Body of pancreas (tissue), 4 donors: ENCODE measurements around the gene EFCAB6. TPM values are rescaled to one million over a fixed set of nuclear protein-coding genes. Genes with fewer than 3 reads are reported as not detected.

Experiments
- ATAC-seq: fragments of 150-250 bp; one replicate; pipeline ENCODE4 v1.9.1; 2016
- DNase-seq, 4 donors: peaks; one replicate each; pipeline ENCODE4 v3.0.0-alpha.2; 2019
- H3K27ac ChIP-seq, 4 donors: fragments of 200-600 bp; sonication (generic); 1 replicate in 3 of 4; 2 replicates in 1 of 4; pipeline versions ENCODE4 v1.5.1 to v1.6.1; 2016 to 2019; ENCODE audit warnings: mild to moderate bottlenecking in 1 of 4, mixed read lengths in 1 of 4, moderate library complexity in 1 of 4
- H3K27me3 ChIP-seq, 2 donors: fragments of 200-600 bp; sonication (generic); one replicate each; pipeline ENCODE4 v1.6.0; 2016; ENCODE audit warnings: mild to moderate bottlenecking in 1 of 2
- H3K36me3 ChIP-seq, 2 donors: fragments of 200-600 bp; sonication (generic); replicated peaks in 1 of 2; 2 replicates each; pipeline ENCODE4 v1.5.1; 2016; ENCODE audit warnings: low read depth in 2 of 2; ENCODE audit not compliant: insufficient read depth in 1 of 2
- H3K4me1 ChIP-seq: fragments of 200-600 bp; sonication (generic); one replicate; pipeline ENCODE4 v1.6.0; 2016
- H3K4me3 ChIP-seq, 2 donors: fragments of 200-600 bp; sonication (generic); 1 replicate in 1 of 2; 2 replicates in 1 of 2; pipeline ENCODE4 v1.5.1; 2016 to 2019
- H3K9me3 ChIP-seq, 3 donors: fragments of 200-600 bp; sonication (generic); 1 replicate in 2 of 3; 2 replicates in 1 of 3; pipeline ENCODE4 v1.5.1; 2016
- CTCF ChIP-seq, 7 experiments: fragments of 450-650 bp in 4 of 7; fragments of 200-600 bp in 3 of 7; sonication (generic) in 3 of 7; IDR thresholded peaks; one replicate each; pipeline ENCODE4 v1.5.1; 2016 to 2019; ENCODE audit warnings: antibody characterized with exemption in 7 of 7
- POLR2A ChIP-seq, 3 donors: fragments of 450-650 bp; IDR thresholded peaks; one replicate each; pipeline ENCODE4 v1.6.1; 2016; ENCODE audit warnings: antibody characterized with exemption in 3 of 3, mild to moderate bottlenecking in 2 of 3
- WGBS, 2 donors: methylation state at CpG; one replicate each; pipeline ENCODE4 v1.1.5; 2017; 5-methylcytosine and 5-hydroxymethylcytosine counted together
- intact Hi-C: fragments of 100-400 bp; cut with DNase I; formaldehyde crosslinking; loops from one replicate; pipeline ENCODE4 v1.15.1; 2023
- total RNA-seq, 2 donors: library from RNA; depleted of rRNA; stranded (reverse); fragments of >200 nt; gene quantifications; one replicate each; pipeline ENCODE4 v1.1.0, GENCODE V29; 2016

The EFCAB6 gene
- total RNA-seq, 2 donors from 2014 or later, result 4.0 to 4.4 TPM

GRCh38 chr22:43823911-43824665, 12.0 kb upstream of the EFCAB6 start:
- ATAC-seq (peak; percentile 21), DNase-seq (no peak)
- WGBS, 2 donors, result 53 to 56% methylated on average over 14 to 17 of the region's 17 CpGs
- Histone ChIP-seq H3K36me3 (no peaks in the 10 kb centered on the region), H3K9me3 (no peaks in the 10 kb centered on the region), H3K27me3 (no peaks in the 10 kb centered on the region), H3K4me1 (peaks cover 16% of the 10 kb centered on the region), H3K27ac (peak overlapping the region in 3 of 4 donors; percentile 79 to 84 (median 80)), H3K4me3 (no peak overlapping the region)
- TF ChIP-seq CTCF (IDR thresholded peaks at IDR 0.05), result no peak
- intact Hi-C loops, result no loop called here

- ATAC-seq (peak; percentile 92), DNase-seq (peak; percentile 81 to 92 (median 91))
- intact Hi-C loops, result no loop called here
- H3K4me1 ChIP-seq, result peaks cover 16% of the 10 kb centered on the region
- TF ChIP-seq POLR2A (IDR thresholded peaks at IDR 0.05) (peak in 2 of 3 donors; percentile 17 to 36), CTCF (IDR thresholded peaks at IDR 0.05) (no peak)
- no peaks in the 10 kb centered on the region for H3K27me3 ChIP-seq
- no peaks in the 10 kb centered on the region for H3K36me3 ChIP-seq
- peak overlapping the region; percentile 45 to 84 (median 80) for H3K27ac ChIP-seq
- H3K4me3 ChIP-seq, result no peak overlapping the region
- no peaks in the 10 kb centered on the region for H3K9me3 ChIP-seq
- WGBS, 2 donors, result 29 to 33% methylated on average over 9 to 13 of the region's 13 CpGs
These were observed 11.3 kb upstream of the EFCAB6 start for GRCh38 chr22:43823353-43823908.

- TF ChIP-seq CTCF (IDR thresholded peaks at IDR 0.05) (no peak), POLR2A (IDR thresholded peaks at IDR 0.05) (no peak)
- intact Hi-C loops, result no loop called here
- no peak overlapping the region for H3K27ac ChIP-seq
- no peaks in the 10 kb centered on the region for H3K9me3 ChIP-seq
- no peak for DNase-seq
- 76 to 81% methylated on average over 22 of the region's 22 CpGs for WGBS, 2 donors
- peaks cover 16% of the 10 kb centered on the region for H3K4me1 ChIP-seq
- no peak for ATAC-seq
- H3K27me3 ChIP-seq, result no peaks in the 10 kb centered on the region
- H3K4me3 ChIP-seq, result no peak overlapping the region
- no peaks in the 10 kb centered on the region for H3K36me3 ChIP-seq
These were observed 9.7 kb upstream of the EFCAB6 start for GRCh38 chr22:43821606-43822425.

- ATAC-seq (no peak), DNase-seq (no peak)
- WGBS, 2 donors, result 46 to 56% methylated on average over 18 of the region's 18 CpGs
- Histone ChIP-seq H3K4me3 (no peak overlapping the region), H3K36me3 (no peaks in the 10 kb centered on the region), H3K27ac (no peak overlapping the region), H3K9me3 (no peaks in the 10 kb centered on the region), H3K27me3 (no peaks in the 10 kb centered on the region), H3K4me1 (peaks cover 16% of the 10 kb centered on the region)
- no peak for TF ChIP-seq POLR2A (IDR thresholded peaks at IDR 0.05)
- TF ChIP-seq CTCF (IDR thresholded peaks at IDR 0.05), result no peak
- intact Hi-C loops, result no loop called here
These were observed 8.7 kb upstream of the EFCAB6 start for GRCh38 chr22:43820651-43821305.
